Stimulated activated CD8-positive, alpha-beta memory T cell treated with anti-CD3 and anti-CD28 coated beads, Interleukin-7, amount 100 ng/mL, for 1 hour (primary cell): ENCODE results near the gene LOXHD1.

Experiments used
- DNase-seq, 2 donors: peaks; one replicate each; pipeline ENCODE4 v3.0.0-alpha.2; 2020; ENCODE audit warnings: low read depth in 2 of 2

Gene LOXHD1

DNA sequence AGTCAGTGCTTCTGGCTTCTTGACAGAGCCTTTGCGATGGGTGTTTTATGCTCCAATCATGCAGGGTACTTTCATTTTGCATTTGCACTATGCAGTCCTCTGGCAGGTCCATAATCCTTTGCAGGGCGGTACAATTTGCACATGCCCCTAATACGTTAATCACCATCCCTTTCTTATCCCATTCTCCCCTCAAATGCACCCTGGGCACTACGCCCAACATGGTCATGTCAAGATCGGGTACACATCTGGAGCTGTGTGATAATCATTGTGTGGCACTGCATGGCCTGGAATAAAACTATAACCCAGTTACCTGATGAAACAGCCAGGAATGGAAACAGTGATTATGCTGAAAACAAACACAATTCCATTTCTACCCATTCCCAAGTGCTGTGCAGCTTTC is 27.7 kb downstream of the LOXHD1 start:
- no peak for DNase-seq

GRCh38 chr18:46628206-46628605 is 28.8 kb downstream of the LOXHD1 start:
- DNase-seq = no peak

GRCh38 chr18:46627136-46627535 is 29.9 kb downstream of the LOXHD1 start:
- no peak for DNase-seq

- DNase-seq = no peak
Observed at GRCh38 chr18:46625069-46625468, 32.0 kb downstream of the LOXHD1 start.

DNA sequence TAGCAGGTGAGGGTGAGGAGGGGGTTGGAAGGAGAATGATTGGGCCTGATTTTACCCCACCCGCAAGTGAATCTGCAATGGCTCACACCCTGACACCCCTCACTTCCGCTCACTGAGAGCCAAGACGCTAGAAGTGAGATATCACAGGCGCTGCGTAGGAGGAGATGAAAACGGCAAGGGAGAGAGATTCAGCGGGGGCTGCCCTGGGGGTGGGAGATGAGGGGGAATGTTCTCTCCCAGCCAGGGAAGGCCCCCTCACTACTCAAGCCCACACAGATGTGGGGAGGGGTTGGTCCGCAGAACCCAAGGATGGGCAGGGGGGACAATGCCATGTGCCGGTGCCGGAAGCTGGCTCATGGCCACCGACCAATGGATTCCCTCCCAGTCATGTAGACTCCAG is 32.9 kb downstream of the LOXHD1 start:
- DNase-seq = no peak

GRCh38 chr18:46623541-46623940 is 33.5 kb downstream of the LOXHD1 start:
- DNase-seq = no peak

DNA sequence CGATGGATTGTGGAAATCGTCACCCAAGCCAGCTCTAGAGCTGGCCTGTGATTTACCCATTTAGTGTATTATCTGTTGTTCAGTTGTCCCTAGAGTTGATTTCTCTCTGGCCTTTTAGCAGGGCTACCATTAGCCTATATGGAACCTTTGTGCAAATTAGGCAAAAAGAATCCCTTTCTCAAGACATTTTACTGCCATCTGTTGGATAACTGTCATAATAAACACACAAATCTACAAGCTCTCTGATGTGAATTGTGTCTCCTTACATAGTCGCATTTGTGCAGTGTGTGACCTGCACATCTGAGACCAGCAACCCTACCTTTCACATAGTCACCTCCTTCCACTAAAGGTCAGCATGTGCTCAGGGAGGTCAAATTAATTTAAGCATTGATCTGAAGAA is 34.0 kb downstream of the LOXHD1 start:
- DNase-seq = no peak

DNA sequence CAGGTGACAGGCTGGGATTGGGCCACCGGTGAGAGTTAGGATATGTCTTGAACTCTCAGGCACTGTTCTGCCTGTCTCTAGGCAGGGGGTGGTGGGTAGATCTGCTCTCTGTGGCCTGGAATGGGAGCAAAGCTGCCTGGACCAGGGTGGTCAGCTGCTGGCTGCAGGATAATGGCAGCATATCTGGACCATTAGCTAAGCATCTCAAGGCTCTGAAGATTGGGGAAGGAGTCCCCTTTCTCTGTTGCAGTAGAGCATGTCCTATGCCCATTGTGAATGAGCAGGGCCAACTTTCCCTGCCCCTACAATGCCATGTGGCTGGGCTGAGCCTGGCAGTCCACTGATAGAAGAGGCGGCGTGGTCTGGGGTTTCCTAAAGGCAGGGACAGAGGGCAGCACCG is 34.6 kb downstream of the LOXHD1 start:
- no peak for DNase-seq

- no peak for DNase-seq
Observed at GRCh38 chr18:46621871-46622270, 35.1 kb downstream of the LOXHD1 start.

DNA sequence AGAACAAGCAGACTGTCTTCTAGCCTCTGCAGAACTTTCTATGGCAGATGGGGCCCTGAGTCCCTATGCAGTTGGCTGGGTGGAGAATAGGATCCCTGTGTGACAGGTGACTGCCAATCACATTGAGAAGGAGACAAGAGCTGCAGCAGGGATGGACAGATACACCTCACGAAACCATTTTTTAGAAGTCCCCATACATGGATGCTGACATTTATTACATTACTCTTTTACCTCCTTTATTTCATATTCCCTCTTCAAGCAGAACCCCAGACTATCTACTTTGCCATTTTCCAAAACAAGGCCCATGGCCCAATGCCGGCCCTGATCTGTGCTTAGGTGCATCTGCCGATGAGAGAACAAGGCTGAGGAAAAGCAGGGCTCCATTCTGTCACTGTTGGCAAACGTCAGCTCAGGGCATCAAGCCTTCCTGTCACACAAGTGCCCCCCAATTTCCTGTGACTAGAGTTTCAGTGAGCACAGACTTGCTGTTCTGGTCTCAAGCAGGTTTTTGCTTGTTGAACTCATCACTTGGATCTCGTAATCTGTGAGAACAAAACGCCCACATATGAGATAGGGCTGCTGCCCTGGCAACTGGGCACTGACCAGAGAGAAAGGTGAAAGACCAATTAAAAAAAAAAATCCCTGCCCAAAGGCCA is 35.8 kb downstream of the LOXHD1 start:
- DNase-seq = no peak

DNA sequence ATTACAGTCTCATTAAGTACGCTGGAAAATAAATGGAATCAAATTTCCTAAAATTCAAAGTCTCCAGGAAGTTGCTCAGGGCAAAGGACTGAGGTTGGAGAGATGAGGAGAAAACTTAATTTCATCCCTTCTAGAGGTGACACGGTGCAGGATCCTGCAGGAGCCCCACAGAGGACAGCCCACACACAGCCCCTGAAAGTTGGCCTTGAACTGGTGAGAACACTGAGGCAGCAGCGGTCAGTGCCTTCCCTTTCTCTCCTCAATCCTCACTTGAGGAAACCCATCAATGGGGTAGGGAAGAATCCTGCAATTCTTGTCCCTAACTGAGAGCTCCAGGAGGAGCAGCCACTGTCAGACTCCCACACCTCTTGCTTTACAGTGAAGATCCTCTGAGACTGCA is 37.5 kb downstream of the LOXHD1 start:
- DNase-seq = no peak

- no peak for DNase-seq
Observed at GRCh38 chr18:46615720-46616119, 41.3 kb downstream of the LOXHD1 start.

DNA sequence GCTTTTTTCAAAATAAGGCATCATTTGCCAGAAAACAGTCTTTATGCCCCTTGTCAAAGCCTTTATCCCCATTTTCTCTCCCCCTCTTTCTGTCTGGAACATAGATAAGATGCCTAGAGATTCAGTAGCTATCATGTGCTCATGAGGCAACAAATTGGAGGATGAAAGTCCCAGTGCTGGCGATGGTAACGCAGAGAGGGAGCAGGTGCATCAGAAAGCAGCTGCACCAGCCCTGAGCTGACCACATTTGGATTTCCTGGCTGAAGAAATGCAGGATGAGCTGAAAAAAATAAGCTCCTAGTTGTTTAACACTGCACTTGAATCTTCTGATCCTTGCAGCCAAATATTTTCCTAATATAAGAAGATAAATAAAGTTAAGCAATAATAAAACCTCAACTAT is 48.0 kb downstream of the LOXHD1 start:
- DNase-seq = no peak

DNA sequence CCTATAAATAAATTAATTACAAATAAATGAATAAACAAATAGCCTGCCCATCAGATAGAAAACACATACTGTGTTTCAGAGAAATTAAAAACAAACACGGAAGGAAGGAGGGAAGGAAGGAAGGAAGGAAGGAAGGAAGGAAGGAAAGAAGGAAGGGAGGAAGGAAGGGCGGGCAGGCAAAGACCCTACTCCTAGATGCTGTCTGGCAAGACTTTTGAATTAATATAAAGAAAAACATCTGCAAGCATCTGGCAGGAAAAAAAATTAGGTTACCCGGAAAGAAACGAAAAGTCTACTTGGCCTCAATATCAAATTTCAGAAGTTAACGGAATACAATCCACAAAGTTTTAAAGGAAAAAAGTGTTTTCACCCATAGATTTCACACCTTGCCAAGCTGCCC is 49.1 kb downstream of the LOXHD1 start:
- DNase-seq = no peak

DNA sequence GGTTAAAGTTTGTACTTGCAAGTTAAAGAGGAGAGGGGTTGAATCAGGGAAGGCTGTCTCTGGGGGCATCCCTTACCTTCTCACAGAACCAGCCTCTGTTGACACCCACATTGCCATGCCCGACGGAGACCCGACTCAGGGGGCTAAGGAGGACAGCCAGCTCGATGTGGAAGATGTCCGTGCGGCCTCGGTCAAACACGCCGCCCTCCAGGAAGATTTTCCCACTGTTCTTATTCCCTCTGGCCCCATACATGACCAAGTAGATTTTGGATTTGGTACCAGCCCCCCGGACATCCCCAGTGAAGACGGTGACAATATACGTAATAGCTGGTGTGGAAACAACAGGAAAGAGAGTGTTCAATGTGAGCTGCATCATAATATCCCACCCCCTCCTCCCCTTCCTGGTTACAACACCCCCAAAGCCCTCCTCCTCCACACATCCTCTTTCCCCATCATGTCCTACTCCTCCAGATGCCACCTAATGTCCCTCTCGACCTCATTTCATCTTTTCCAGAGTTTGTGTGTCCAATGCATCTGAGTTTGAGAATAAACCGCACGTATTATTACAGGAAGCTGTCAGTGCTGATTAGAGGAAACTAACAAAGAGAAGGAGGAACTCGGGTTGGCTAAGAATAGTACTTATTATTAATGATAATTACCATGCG is 55.7 kb downstream of the LOXHD1 start:
- DNase-seq = no peak

- DNase-seq = no peak
Observed at GRCh38 chr18:46596119-46596518, 60.9 kb downstream of the LOXHD1 start.

- no peak for DNase-seq
Observed at GRCh38 chr18:46591783-46592391, 65.1 kb downstream of the LOXHD1 start.

DNA sequence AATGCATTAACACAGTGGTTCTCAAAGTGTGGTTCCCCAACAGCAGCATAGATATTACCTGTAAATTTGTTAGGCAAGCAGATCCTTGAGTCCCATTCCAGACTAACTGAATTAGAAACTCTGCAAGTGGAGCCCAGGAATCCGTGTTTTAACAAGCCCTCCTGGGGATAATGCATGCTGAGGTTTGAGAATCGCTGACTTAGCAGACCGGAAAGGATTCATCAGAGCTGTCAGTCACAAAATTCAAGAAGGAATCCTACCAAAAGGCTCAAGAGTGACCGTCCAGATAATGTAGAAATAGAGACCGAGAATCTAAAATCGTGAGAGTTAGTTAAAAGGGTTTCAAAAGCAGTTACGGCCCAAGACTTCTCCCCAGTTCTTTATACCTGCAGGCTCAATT is 66.9 kb downstream of the LOXHD1 start:
- no peak for DNase-seq

DNA sequence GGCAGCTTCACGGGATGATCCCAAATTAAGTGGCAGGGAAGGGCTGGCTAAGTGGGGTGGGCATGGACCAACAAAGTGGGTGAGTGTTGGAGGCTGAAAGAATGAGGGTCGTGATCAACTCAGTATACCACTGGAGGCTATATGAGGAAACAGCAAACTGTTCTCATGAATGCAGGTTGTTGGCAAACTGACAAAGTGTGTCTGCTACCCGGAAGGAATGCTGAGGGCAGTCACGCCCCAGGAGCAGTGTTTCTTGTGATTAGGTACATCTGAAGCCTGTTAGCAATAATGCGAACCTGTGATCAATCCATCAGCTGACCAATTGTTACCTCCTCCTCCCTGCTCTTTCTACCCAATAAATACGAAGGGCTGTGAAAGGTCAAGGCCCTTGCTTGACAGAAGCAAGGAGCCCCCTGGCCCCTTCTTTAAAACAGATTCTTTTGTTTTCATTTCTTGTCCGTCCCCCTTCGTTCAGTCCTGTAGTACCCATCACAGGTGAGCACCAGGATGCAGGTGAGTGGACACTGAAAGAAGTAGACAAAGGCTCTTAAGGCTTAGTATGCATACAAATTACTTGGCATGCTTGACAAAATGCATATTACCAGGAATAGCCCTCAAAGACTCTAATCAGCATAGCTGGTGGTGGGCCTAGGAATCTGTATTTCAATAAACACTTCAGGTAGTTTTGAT is 67.9 kb downstream of the LOXHD1 start:
- no peak for DNase-seq

GRCh38 chr18:46587600-46587999 is 69.4 kb downstream of the LOXHD1 start:
- no peak for DNase-seq

DNA sequence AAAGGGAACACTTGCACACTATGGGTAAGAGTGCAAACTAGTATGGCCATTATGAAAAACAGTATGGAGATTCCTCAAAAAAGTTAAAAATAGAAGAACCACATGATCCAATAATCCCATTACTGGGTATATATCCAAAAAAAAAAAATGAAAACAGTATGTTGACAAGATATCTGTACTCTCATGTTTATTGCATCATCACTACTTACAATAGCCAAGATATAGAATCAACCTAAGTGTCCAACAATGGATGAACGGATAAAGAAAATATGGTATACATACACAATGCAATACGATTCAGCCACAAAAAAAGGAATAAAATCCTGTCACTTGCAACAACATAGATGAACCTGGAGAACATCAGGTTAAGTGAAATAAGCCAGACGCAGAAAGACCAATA is 73.3 kb downstream of the LOXHD1 start:
- DNase-seq = no peak

DNA sequence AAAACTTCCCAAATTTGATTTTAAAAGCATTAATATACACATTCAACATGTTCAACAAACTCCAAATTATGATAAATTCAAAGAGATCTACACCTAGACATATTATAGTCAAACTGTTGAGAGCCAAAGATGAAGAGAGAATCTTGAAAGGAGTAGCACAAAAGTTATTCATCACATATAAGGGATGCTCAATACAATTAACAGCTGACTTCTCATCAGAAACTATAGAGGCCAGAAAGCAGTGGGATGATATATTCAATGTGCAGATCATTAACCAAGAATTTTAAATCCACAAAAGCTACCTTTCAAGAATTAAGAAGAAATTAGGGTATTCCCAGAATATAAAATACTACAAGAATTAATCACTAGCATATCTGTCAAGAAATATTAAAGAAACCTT is 75.4 kb downstream of the LOXHD1 start:
- DNase-seq = no peak

DNA sequence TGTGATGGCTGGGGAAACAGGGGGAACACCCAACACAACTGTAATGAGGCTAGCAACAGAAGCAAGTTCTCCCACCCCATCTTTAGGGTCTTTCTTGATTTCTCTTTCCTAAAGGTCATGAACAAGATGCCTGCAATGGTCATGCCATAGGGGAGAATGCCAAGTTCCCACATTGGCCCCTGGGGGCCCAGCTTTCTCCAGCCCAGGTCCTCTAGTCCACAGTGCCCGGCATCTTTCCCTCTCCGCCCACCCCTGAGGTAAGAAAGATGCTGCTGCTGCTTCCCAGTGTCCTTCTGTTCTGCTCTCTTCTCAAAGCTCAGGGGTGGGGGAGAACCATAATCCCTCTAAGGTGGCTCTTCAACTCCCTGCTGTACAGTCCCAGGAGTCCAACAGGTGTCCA is 78.0 kb downstream of the LOXHD1 start:
- DNase-seq = no peak
